GM13977 (cell line): ENCODE measurements around the gene CCDC154.

ENCODE experiments used
- DNase-seq: peaks from one replicate; pipeline ENCODE4 v3.0.0; 2012; ENCODE audit warnings: low spot score
- in situ Hi-C: fragments of 300-500 bp; cut with MboI; formaldehyde crosslinking; loops from one replicate; pipeline ENCODE4 v1.12.0; 2022; ENCODE audit warnings: low sequenced_read_pairs, low pct_unique_long_range_greater_than_20kb, mixed read lengths, inconsistent platforms; ENCODE audit not compliant: unreplicated experiment
- TF ChIP-seq, protein P1 (sequence below): IDR thresholded peaks from 2 replicates; pipeline ENCODE4 v1.5.1; 2012; ENCODE audit warnings: mild to moderate bottlenecking, control low read depth; ENCODE audit not compliant: insufficient read depth; ENCODE audit errors: extremely low read depth, missing control alignments

The CCDC154 gene

DNA sequence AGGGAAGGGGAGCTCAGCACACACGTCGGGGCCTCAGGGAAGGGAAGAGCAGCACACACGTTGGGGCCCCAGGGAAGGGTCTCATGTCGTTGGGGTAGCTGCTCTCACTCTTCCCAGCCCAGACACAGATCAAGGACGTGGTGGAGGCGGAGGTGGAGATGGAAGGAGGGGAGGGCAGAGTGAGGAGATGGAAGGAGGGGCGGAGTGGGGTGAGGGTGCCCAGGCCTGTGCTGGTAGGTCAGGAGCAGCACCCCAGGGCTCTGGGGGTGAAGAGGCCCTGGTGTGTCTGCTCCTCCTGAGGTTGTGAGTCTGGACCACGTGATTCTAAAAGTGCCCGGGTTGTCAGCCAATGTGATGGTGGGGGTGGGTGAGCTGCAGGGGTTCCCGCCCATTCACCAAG, 15.6 kb upstream of the CCDC154 start:
- TF ChIP-seq, protein P1, sequence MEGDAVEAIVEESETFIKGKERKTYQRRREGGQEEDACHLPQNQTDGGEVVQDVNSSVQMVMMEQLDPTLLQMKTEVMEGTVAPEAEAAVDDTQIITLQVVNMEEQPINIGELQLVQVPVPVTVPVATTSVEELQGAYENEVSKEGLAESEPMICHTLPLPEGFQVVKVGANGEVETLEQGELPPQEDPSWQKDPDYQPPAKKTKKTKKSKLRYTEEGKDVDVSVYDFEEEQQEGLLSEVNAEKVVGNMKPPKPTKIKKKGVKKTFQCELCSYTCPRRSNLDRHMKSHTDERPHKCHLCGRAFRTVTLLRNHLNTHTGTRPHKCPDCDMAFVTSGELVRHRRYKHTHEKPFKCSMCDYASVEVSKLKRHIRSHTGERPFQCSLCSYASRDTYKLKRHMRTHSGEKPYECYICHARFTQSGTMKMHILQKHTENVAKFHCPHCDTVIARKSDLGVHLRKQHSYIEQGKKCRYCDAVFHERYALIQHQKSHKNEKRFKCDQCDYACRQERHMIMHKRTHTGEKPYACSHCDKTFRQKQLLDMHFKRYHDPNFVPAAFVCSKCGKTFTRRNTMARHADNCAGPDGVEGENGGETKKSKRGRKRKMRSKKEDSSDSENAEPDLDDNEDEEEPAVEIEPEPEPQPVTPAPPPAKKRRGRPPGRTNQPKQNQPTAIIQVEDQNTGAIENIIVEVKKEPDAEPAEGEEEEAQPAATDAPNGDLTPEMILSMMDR, result no peak
- DNase-seq, result no peak
- in situ Hi-C loops, result no loop called here

- in situ Hi-C loops, result no loop called here
- DNase-seq, result peak; percentile 82
- TF ChIP-seq, protein P1, result no peak
These were observed 14.6 kb upstream of the CCDC154 start for GRCh38 chr16:1458977-1459341.

GRCh38 chr16:1458336-1458976, 14.1 kb upstream of the CCDC154 start:
- in situ Hi-C loops, result no loop called here
- TF ChIP-seq, protein P1, result no peak
- DNase-seq, result no peak

DNA sequence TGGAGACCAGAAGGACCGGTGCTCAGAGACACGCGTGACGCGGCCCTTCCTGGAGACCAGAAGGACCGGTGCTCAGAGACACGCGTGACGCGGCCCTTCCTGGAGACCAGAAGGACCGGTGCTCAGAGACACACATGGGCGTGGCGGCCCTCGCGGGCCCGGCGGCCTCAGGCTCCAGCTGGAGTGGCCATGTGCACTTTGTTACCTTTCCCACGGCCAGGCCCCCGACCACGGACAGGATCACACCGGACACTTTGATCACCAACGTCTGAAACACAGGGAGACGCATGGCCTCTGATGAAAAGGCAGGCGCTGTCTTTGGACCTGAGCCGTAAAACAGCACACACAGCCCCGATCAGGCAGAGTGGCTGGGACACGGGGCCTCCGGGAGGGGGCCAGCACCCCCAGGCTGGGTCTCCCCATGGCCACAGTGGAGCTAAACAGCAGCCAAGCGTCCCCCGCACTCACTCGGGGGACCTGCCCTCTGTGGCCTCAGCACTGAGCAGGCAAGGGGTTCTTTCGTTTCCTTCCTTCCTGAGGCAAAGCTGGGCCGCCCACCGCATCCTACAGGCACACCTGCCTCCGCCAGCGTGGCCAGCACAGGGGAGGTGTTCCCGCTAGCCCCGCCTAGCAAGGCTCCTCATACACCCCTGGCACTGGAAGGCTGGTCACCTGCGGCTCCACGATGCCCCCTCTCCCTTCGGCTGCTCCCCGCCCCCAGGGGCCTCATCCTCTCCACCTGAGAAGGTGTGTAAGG, 13.3 kb upstream of the CCDC154 start:
- DNase-seq, result no peak
- in situ Hi-C loops, result no loop called here
- TF ChIP-seq, protein P1, result no peak

DNA sequence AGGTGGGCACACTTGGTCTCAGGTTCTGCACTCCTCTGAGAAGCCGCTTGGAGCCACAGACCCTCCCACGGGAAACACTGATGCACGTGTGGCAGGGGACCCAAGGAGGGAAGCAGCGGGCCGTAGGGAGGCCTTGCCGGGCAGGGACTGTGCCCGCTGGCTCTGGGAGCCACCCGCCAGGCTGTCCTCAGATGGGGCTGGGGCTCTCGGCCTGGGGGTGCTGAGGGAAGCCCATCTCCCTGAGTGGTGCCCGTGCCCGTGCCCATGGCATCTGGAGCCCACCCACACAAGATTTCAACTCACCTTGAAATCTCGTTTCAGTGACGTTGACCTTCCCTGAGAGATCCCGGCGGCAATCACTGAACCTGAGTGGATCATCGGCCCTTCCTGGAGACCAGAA, 12.6 kb upstream of the CCDC154 start:
- DNase-seq, result no peak
- in situ Hi-C loops, result no loop called here
- TF ChIP-seq, protein P1, result no peak

GRCh38 chr16:1455190-1456171, 11.1 kb upstream of the CCDC154 start:
- in situ Hi-C loops, result no loop called here
- TF ChIP-seq, protein P1, result no peak
- no peak for DNase-seq
